Measurements from ENCODE around the gene OPALIN. TPM values are rescaled to one million over a fixed set of nuclear protein-coding genes. Genes with fewer than 3 reads are reported as not detected.

The OPALIN gene
- total and polyA plus RNA-seq, 2 donors (not counting 1 experiment from before 2014, with no cell fraction given) = not detected

GRCh38 chr10:96374639-96374984 is 15.8 kb upstream of the OPALIN start:
- Mint-ChIP-seq H3K27me3 (peaks cover 28% of the 10 kb centered on the region), H3K27ac (no peak overlapping the region), H3K4me3 (peak overlapping the region; percentile 86), H3K9me3 (ENCODE audit: insufficient read depth) (no peaks in the 10 kb centered on the region), H3K4me1 (peaks cover 15% of the 10 kb centered on the region)
- Histone ChIP-seq H3K4me3 (ENCODE audit: control extremely low read depth in 1 of 5, extremely low read depth in 1 of 5, insufficient read depth in 1 of 5, low read depth in 2 of 5, low read length in 4 of 5) (peak overlapping the region in 3 of 5 experiments; percentile 35 to 63 (median 58)), H3K9me3 (ENCODE audit: control extremely low read depth in 1 of 3, control insufficient read depth in 2 of 3, insufficient read depth in 1 of 3, low read length in 2 of 3) (no peaks in the 10 kb centered on the region), H3K9ac (ENCODE audit: low read length) (peak overlapping the region; percentile 62), H3K79me2 (ENCODE audit: control insufficient read depth, insufficient read depth, low read length) (no peaks in the 10 kb centered on the region), H2AFZ (ENCODE audit: insufficient read depth, low read depth, low read length, poor library complexity, severe bottlenecking) (peak overlapping the region; percentile 84), H4K20me1 (ENCODE audit: control insufficient read depth, insufficient read depth, low read length, poor library complexity, severe bottlenecking) (no peaks in the 10 kb centered on the region), H3K4me2 (replicated peaks; ENCODE audit: low read depth, low read length, poor library complexity, severe bottlenecking) (peak overlapping the region; percentile 91), H3K27me3 (replicated peaks in 1 of 4; ENCODE audit: control extremely low read depth in 1 of 4, control insufficient read depth in 3 of 4, insufficient read depth in 4 of 4, low read length in 3 of 4) (peaks cover 0 to 8% (median 0%) of the 10 kb centered on the region in 4 experiments), H3K27ac (ENCODE audit: low read length in 2 of 2) (no peak overlapping the region), H3K36me3 (replicated peaks in 1 of 2; ENCODE audit: control extremely low read depth in 1 of 2, control insufficient read depth in 1 of 2, extremely low read depth in 1 of 2, insufficient read depth in 2 of 2, low read length in 1 of 2) (no peaks in the 10 kb centered on the region), H3K4me1 (ENCODE audit: control insufficient read depth in 2 of 2, insufficient read depth in 2 of 2, low read length in 2 of 2) (peaks cover 6 to 13% of the 10 kb centered on the region in 2 donors)
- CTCF ChIA-PET = interaction anchor here (0.5 to 3.1 kb wide), 12 partner anchors 9 to 983 kb away, joined by 3 to 19 read pairs (median 4); partner anchors contain the start of gene TLL2
- DNase-seq (no peak), ATAC-seq (ENCODE audit: low read depth) (no peak)
- TF ChIP-seq EZH2 (IDR thresholded peaks at IDR 0.05; ENCODE audit: borderline replicate concordance, insufficient read depth, low read depth, low read length, poor library complexity, severe bottlenecking) (no peak), CTCF (IDR thresholded peaks at IDR 0.05) (no peak)
- POLR2A ChIA-PET = no interaction called here
- WGBS (ENCODE audit: insufficient coverage) = 21% methylated on average over 5 of the region's 9 CpGs
- intact Hi-C loops (cut with micrococcal nuclease) = no loop called here

- Histone ChIP-seq H3K9me3 (ENCODE audit: control extremely low read depth in 1 of 3, control insufficient read depth in 2 of 3, insufficient read depth in 1 of 3, low read length in 2 of 3) (no peaks in the 10 kb centered on the region), H4K20me1 (ENCODE audit: control insufficient read depth, insufficient read depth, low read length, poor library complexity, severe bottlenecking) (no peaks in the 10 kb centered on the region), H3K4me2 (replicated peaks; ENCODE audit: low read depth, low read length, poor library complexity, severe bottlenecking) (no peak overlapping the region), H2AFZ (ENCODE audit: insufficient read depth, low read depth, low read length, poor library complexity, severe bottlenecking) (no peak overlapping the region), H3K27me3 (replicated peaks in 1 of 4; ENCODE audit: control extremely low read depth in 1 of 4, control insufficient read depth in 3 of 4, insufficient read depth in 4 of 4, low read length in 3 of 4) (peaks cover 0 to 8% (median 0%) of the 10 kb centered on the region in 4 experiments), H3K4me3 (ENCODE audit: control extremely low read depth in 1 of 5, extremely low read depth in 1 of 5, insufficient read depth in 1 of 5, low read depth in 2 of 5, low read length in 4 of 5) (no peak overlapping the region), H3K27ac (ENCODE audit: low read length in 2 of 2) (no peak overlapping the region), H3K9ac (ENCODE audit: low read length) (no peak overlapping the region), H3K79me2 (ENCODE audit: control insufficient read depth, insufficient read depth, low read length) (no peaks in the 10 kb centered on the region), H3K36me3 (replicated peaks in 1 of 2; ENCODE audit: control extremely low read depth in 1 of 2, control insufficient read depth in 1 of 2, extremely low read depth in 1 of 2, insufficient read depth in 2 of 2, low read length in 1 of 2) (no peaks in the 10 kb centered on the region), H3K4me1 (ENCODE audit: control insufficient read depth in 2 of 2, insufficient read depth in 2 of 2, low read length in 2 of 2) (peaks cover 6 to 13% of the 10 kb centered on the region in 2 donors)
- POLR2A ChIA-PET = no interaction called here
- H3K27me3 Mint-ChIP-seq = peaks cover 28% of the 10 kb centered on the region
- ATAC-seq (ENCODE audit: low read depth) = no peak
- TF ChIP-seq CTCF (IDR thresholded peaks at IDR 0.05) (no peak), EZH2 (IDR thresholded peaks at IDR 0.05; ENCODE audit: borderline replicate concordance, insufficient read depth, low read depth, low read length, poor library complexity, severe bottlenecking) (no peak)
- peak overlapping the region; percentile 86 for H3K4me3 Mint-ChIP-seq
- intact Hi-C loops (cut with micrococcal nuclease) = no loop called here
- 97% methylated on average over 5 of the region's 5 CpGs for WGBS (ENCODE audit: insufficient coverage)
- H3K27ac Mint-ChIP-seq = no peak overlapping the region
- no peak for DNase-seq
- no peaks in the 10 kb centered on the region for H3K9me3 Mint-ChIP-seq (ENCODE audit: insufficient read depth)
- CTCF ChIA-PET = interaction anchor here (0.5 to 3.1 kb wide), 6 partner anchors 9 to 982 kb away, joined by 3 to 19 read pairs (median 6); no protein-coding TSS in a partner anchor
- peaks cover 15% of the 10 kb centered on the region for H3K4me1 Mint-ChIP-seq
Measured at GRCh38 chr10:96374004-96374403, 15.2 kb upstream of the OPALIN start.
